CD4-positive, alpha-beta T cell treated with Interleukin-21 for 1 hour (primary cell): ENCODE results near the gene CEMIP2.
A peak's percentile ranks its signal among the peaks of the same experiment; 100 is the strongest.
"Not testable (repeated sequence)": the region's sequence is repeated elsewhere in the genome, so short reads cannot be mapped to it uniquely, and the experiment has no call there.

Experiments
- DNase-seq: peaks from one replicate; pipeline ENCODE4 v3.0.0-alpha.2; 2020

CEMIP2 gene

GRCh38 chr9:71703172-71703872, 65.0 kb downstream of the CEMIP2 start:
- DNase-seq = no peak

- no peak for DNase-seq
Observed at GRCh38 chr9:71697882-71698281, 70.4 kb downstream of the CEMIP2 start.

GRCh38 chr9:71694332-71694731, 74.0 kb downstream of the CEMIP2 start:
- no peak for DNase-seq

- no peak for DNase-seq
Observed at GRCh38 chr9:71693607-71694006, 74.7 kb downstream of the CEMIP2 start.

- DNase-seq = no peak
Observed at GRCh38 chr9:71692337-71692736, 76.0 kb downstream of the CEMIP2 start.

- DNase-seq = not testable (repeated sequence)
Observed at GRCh38 chr9:71691576-71691975, 76.7 kb downstream of the CEMIP2 start.

- DNase-seq = no peak
Observed at GRCh38 chr9:71690689-71691435, 77.5 kb downstream of the CEMIP2 start.

DNA sequence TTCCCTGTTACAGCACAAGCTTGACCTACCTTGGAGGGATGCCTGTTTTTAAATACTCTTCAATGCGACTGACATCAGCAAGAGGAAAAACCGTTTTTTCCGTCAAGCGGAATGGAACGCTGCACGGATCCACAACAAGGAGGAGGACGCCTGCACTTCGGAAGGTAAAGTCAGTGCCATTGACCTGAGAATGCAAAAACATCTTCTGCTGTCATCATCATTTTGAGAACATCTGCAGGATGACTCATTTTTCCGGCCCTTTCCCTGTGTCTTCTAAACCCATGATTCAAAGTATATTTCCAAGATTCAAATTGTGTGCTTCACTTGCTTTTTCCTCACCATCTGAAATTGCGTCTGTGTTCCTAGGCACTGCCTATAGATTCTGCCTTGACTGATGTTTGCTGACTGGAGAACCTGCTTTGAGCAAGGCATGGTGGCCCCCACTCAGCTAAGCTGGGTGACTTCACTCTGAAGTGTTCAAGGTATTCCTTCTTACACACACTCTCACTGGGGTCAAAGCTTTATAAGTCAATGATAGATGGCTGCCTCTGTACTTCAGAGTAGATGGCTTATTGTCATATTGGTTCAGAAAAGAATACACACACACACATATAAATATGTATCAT, 78.1 kb downstream of the CEMIP2 start:
- no peak for DNase-seq

GRCh38 chr9:71687676-71688075, 80.6 kb downstream of the CEMIP2 start:
- DNase-seq = no peak

GRCh38 chr9:71685988-71686387, 82.3 kb downstream of the CEMIP2 start:
- no peak for DNase-seq

DNA sequence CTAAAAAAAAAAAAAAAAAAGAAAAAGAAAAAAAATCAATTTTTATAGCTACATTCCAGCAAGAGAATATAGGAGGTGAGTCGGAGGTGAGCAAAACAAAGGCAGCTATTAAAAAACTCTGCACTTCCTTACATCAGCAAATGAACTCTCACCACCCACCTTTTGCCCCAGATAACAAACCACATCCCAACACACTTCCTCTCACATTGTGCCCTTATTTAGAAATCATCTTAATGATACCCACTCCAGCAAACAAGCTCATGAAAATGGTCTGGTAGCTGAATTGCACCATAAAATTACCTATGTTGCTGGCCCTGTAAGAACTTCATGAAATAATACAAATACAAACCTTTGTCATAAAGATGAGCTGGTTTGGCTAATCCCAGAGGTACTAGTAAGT, 82.9 kb downstream of the CEMIP2 start:
- peak; percentile 67 for DNase-seq

- DNase-seq = no peak
Observed at GRCh38 chr9:71684566-71684965, 83.7 kb downstream of the CEMIP2 start.

- DNase-seq = no peak
Observed at GRCh38 chr9:71683598-71684235, 84.6 kb downstream of the CEMIP2 start.

DNA sequence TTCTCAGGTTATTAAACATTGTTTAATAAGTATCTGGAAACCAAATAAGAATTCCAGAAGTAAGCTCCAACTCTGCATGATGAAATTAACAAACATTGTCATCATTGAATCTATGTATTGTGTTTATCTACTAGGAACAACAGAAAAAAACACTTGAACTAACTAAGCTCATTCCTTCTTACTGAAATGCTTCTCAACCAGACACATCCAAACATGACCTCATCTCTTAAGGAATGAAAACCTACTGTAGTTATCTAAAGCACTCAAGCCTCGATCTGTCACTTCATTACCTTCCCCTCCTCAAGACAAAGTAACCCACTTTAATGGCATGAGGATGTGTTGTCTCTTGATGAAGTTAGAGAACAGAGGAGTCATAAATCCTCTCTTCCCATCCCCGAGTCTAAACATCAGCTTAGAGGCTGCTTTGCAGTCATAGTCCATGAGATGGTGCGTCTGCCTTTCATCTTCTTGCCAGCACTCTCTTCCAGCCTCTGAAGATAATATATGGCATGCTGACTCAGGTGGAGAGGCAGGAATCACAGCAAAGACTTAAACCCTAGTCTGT, 86.5 kb downstream of the CEMIP2 start:
- no peak for DNase-seq

DNA sequence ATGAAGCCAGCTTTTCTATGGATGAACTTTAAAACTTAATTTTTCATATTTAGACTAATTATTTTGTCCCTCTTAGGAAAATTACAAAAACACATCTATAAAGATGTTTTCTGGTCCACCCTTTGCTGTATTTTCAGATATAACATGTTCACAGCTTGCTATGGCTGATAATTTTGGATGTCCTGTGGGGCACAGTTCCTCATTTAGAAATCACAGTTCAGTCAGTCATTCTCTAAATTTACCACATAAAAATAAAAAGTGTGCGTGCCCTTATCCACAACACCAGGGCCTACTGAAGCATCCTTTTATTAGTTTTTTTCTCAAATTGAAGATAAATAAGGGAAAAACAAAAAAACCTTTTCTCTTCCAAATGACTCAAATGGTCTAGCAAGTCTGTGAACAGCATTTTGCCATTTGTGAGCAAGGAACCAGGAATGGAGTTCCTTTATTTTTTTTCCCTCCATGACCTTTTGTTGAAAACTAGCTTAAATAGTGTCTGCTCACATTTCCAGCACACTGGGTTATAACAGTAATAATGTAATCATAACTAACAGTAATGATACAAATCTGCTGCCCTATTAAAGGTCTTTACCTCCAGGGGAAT, 87.1 kb downstream of the CEMIP2 start:
- no peak for DNase-seq

DNA sequence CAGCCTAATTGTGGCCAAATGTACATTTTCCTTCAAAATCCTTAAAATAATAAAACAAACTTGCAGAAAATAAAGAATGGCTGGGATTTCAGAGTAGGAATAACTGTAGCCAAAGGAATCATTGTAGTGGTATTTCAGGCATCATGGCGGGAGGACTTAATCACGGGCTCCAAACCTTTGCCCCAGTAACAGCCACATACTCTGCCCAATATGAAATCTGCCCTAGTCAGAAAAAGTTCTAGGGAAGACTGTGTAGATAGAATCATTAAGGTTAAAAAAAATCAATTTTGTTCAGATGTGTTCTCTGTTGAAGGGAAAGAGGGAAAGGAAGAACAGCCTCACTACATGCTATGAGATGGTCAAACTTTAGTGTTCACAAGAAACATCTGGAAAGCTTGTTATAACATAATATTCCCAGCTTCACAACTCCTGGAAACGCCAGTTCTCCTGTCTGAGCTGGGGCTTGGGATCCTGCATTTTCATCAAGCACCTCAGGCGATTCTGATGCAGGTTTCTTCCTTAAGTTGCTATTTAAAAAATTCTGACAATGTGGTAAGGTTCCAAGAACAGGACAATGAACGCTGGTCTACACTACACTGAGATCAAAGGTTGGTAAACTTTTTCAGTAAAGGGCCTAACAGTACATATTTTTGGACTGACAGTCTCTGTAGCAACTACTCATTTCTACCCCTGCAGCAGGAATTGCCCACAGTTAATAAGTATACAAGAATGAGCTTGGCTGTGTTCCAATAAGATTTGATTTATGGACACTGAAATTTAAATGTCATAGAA, 87.9 kb downstream of the CEMIP2 start:
- DNase-seq = no peak

DNA sequence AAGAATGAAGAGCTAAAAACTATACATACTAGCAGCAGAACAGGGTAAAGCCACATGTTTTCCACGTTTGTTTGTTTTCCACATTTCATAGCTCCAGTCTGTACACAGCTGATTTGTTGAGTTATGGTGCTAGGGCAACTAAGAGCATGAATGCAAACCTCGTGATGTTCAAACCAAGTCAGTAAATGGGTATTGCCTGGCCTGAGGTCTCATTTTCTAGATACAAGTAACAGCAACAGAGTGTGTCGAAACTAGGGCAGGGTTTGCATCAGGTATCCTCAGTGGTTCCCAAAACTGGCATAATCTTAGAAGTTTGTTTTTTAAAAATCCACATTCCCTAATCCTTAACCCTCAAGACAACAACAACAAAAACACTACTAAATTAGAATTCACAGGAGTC, 89.3 kb downstream of the CEMIP2 start:
- no peak for DNase-seq

GRCh38 chr9:71677209-71677608, 91.1 kb downstream of the CEMIP2 start:
- no peak for DNase-seq

DNA sequence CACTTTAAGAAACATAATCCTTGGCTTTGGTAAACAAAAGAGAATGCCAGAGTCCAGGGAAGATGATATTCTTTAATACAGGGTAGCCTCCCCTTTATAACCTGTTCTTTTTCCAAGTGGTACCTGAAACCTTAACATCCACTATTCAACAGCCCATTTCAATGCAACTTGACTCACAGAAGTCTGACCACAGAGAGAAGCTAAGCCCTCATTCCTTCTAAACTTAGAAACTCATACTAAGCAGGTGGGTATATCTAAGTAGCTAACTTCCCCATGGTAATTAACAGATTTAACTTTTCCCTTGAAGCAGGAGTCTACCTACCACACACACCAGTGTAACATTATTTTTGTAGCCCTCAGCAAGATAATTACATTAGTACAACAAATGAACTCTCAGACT, 91.9 kb downstream of the CEMIP2 start:
- no peak for DNase-seq

DNA sequence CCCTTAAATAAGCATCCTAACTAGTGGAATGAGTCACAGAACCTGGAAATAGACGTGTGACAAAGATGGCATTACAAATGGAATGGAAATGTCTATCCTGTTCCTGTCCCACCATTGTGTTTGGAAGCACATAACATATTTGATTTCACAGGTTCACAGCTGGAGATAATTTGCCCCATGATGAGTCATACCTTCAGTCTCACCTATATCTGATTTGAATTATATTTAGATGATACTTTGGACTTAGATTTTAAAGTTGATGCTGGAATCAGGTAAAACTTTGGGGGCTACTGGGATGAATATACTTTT, 92.5 kb downstream of the CEMIP2 start:
- DNase-seq = no peak

- no peak for DNase-seq
Observed at GRCh38 chr9:71675105-71675856, 93.0 kb downstream of the CEMIP2 start.
